ENCODE measurements around the gene GCK.

- no peak for TF ChIP-seq CTCF (IDR thresholded peaks at IDR 0.05)
- TF ChIP-seq ZFX (IDR thresholded peaks at IDR 0.05; ENCODE audit: borderline replicate concordance): no peak
Observed at GRCh38 chr7:44097064-44097932, 91.9 kb downstream of the GCK start.

Data from 22Rv1 (cell line).